Aorta (tissue), 5 donors: ENCODE measurements around the gene GFRA1. TPM values are rescaled to one million over a fixed set of nuclear protein-coding genes. Genes with fewer than 3 reads are reported as not detected.

Source experiments
- ATAC-seq: fragments of 200-7000 bp; cut with Tn5 transposase; one replicate; pipeline ENCODE4 v1.9.1; 2022; ENCODE audit warnings: moderate library complexity; ENCODE audit not compliant: low FRiP score
- DNase-seq, 2 donors: peaks; one replicate each; pipeline ENCODE4 v3.0.0-alpha.2; 2020
- H3K27ac ChIP-seq, 2 donors: one replicate each; pipeline ENCODE4 v1.5.1; 2013; ENCODE audit warnings: low read length in 2 of 2, mild to moderate bottlenecking in 2 of 2, moderate library complexity in 2 of 2, control low read depth in 1 of 2, inconsistent platforms in 1 of 2, low read depth in 1 of 2
- H3K27me3 ChIP-seq, 2 donors: one replicate each; pipeline ENCODE4 v1.6.1; 2013; ENCODE audit warnings: control low read depth in 1 of 2, low read length in 1 of 2, mild to moderate bottlenecking in 1 of 2, moderate library complexity in 1 of 2; ENCODE audit not compliant: insufficient read depth in 2 of 2, control insufficient read depth in 1 of 2
- H3K36me3 ChIP-seq, 2 donors: one replicate each; pipeline ENCODE4 v1.6.1; 2013; ENCODE audit warnings: control low read depth in 1 of 2, low read length in 1 of 2, mild to moderate bottlenecking in 1 of 2; ENCODE audit not compliant: insufficient read depth in 2 of 2, control insufficient read depth in 1 of 2
- H3K4me1 ChIP-seq, 2 donors: one replicate each; pipeline ENCODE4 v1.6.1; 2013; ENCODE audit warnings: low read length in 2 of 2, control low read depth in 1 of 2, mild to moderate bottlenecking in 1 of 2, moderate library complexity in 1 of 2; ENCODE audit not compliant: insufficient read depth in 2 of 2, control insufficient read depth in 1 of 2
- H3K4me3 ChIP-seq, 2 donors: one replicate each; pipeline ENCODE4 v1.5.1; 2013; ENCODE audit warnings: low read length in 2 of 2, control low read depth in 1 of 2, mild to moderate bottlenecking in 1 of 2
- H3K9me3 ChIP-seq: one replicate; pipeline ENCODE4 v1.6.1; 2013; ENCODE audit warnings: mild to moderate bottlenecking, low read length; ENCODE audit not compliant: control insufficient read depth
- WGBS, 2 donors: extraction: QIAGEN DNeasy Blood & Tissue Kit; methylation state at CpG; one replicate each; pipeline ENCODE4 v1.1.7; 2013; 5-methylcytosine and 5-hydroxymethylcytosine counted together
- intact Hi-C, 2 donors: fragments of 100-400 bp; cut with DNase I; formaldehyde crosslinking; loops; one replicate each; pipeline versions ENCODE4 v1.14.2 to v1.15.0; 2022
- polyA plus RNA-seq, 2 donors: library from polyadenylated mRNA; stranded (reverse); fragments of 200-250 nt; gene quantifications; one replicate each; pipeline ENCODE4 v1.2.3, GENCODE V29; 2013
- total RNA-seq, 2 donors: library from RNA; stranded (reverse); fragmentation: NEBNext Ultra II Directional; extraction: Animal tissue kit (Norgen Biotek cat#: 25700); gene quantifications; one replicate each; pipeline ENCODE4 v1.2.1, GENCODE V29; 2021
- donor health status: healthy with polysubstance abuse.
- donor health status: Bipolar disorder and iron deficiency.
- donor health status: DM: no; HTN: no; CAD: no.
- donor health status: DM: no; HTN: no; CAD: no.
- donor health status: DM: yes; HTN: yes; CAD: no.

Gene GFRA1
- total and polyA plus RNA-seq, 4 donors, result under 0.01 to 27.1 (median 5.2) TPM

DNA sequence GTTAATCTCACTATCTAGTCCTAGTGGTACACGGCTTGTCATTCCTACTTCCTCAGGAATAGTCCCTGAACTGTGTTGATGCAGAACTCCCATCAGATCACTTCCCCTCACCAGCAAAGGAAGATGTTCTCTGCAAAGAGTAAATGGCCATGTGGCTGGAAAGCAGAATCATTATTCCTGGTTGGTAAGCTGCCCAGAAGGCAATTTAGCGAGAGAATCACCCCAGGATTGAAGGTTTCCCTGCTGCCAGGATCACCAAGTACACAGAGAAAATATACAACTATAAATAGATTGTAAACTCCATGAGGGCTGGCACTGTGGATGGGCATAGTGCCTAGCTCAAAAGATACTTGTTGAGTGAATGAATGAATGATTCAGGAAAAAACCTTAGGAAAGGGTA is 115.0 kb downstream of the GFRA1 start:
- no peak for DNase-seq
- ATAC-seq, result no peak
- WGBS, 2 donors, result 93 to 98% methylated on average over 2 of the region's 2 CpGs
- intact Hi-C loops, result no loop called here
- Histone ChIP-seq H3K27me3 (peaks cover 0 to 2% of the 10 kb centered on the region in 2 donors), H3K9me3 (no peaks in the 10 kb centered on the region), H3K36me3 (no peaks in the 10 kb centered on the region), H3K27ac (no peak overlapping the region), H3K4me1 (no peaks in the 10 kb centered on the region), H3K4me3 (no peak overlapping the region)

GRCh38 chr10:116157485-116157884 is 115.5 kb downstream of the GFRA1 start:
- intact Hi-C loops, result no loop called here
- Histone ChIP-seq H3K9me3 (no peaks in the 10 kb centered on the region), H3K27ac (no peak overlapping the region), H3K36me3 (no peaks in the 10 kb centered on the region), H3K27me3 (peaks cover 0 to 2% of the 10 kb centered on the region in 2 donors), H3K4me1 (no peaks in the 10 kb centered on the region), H3K4me3 (no peak overlapping the region)
- ATAC-seq (no peak), DNase-seq (no peak)
- 80 to 89% methylated on average over 1 of the region's 1 CpG for WGBS, 2 donors

- Histone ChIP-seq H3K27ac (no peak overlapping the region), H3K27me3 (peaks cover 0 to 2% of the 10 kb centered on the region in 2 donors), H3K36me3 (no peaks in the 10 kb centered on the region), H3K4me1 (no peaks in the 10 kb centered on the region), H3K9me3 (no peaks in the 10 kb centered on the region), H3K4me3 (no peak overlapping the region)
- WGBS, 2 donors, result 91 to 94% methylated on average over 5 of the region's 5 CpGs
- ATAC-seq (no peak), DNase-seq (no peak)
- intact Hi-C loops, result no loop called here
Observed at GRCh38 chr10:116156819-116157218, 116.2 kb downstream of the GFRA1 start.

DNA sequence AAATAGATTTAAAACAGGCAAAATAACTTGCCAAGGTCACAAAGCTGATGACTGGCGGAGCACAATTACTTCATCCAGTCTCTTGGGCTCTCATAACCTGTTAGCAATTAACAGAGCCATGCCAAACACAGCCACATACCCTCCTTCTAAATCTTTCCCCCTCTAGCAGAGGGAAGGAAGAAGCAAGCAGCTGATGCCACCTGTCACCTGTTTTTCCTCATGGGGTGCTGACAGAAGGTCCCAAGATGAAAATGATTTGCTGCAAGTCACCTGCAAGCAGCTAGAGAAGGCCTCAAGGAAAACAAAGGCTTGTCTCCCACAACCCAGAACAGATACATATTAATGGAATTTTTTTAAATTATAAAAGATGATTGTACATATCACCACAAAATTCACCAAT is 117.8 kb downstream of the GFRA1 start:
- intact Hi-C loops, result no loop called here
- ATAC-seq, result no peak
- WGBS, 2 donors, result 93 to 97% methylated on average over 1 of the region's 1 CpG

DNA sequence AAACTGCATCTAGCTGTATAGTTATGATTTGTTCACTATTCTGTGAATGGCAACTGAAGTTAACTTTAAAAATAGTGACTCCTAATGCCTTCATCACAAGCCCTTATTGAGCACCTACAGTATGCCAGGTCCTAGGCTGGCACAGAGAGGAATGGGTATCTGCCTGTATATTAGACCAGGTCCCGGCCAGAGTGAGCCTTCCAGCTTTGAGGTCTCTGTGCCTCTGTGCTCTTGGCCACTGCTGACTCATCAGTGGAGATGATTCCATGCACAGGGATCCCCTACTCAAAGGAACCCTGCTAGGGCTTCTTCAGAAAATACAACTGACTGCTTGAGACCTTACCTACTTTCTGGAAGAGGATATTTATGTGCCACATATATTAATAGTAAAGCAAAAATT is 118.4 kb downstream of the GFRA1 start:
- WGBS, 2 donors, result 91 to 93% methylated on average over 1 of the region's 1 CpG
- Histone ChIP-seq H3K36me3 (no peaks in the 10 kb centered on the region), H3K27me3 (peaks cover 0 to 2% of the 10 kb centered on the region in 2 donors), H3K9me3 (no peaks in the 10 kb centered on the region), H3K4me3 (no peak overlapping the region), H3K27ac (no peak overlapping the region), H3K4me1 (no peaks in the 10 kb centered on the region)
- no peak for ATAC-seq
- intact Hi-C loops, result no loop called here
- no peak for DNase-seq

More for the DNA sequence above, 117.8 kb downstream of the GFRA1 start:
- H3K4me1 ChIP-seq, result no peaks in the 10 kb centered on the region
- DNase-seq, result no peak
- H3K4me3 ChIP-seq, result no peak overlapping the region
- H3K27ac ChIP-seq, result no peak overlapping the region
- H3K9me3 ChIP-seq, result no peaks in the 10 kb centered on the region
- H3K36me3 ChIP-seq, result no peaks in the 10 kb centered on the region
- H3K27me3 ChIP-seq, result peaks cover 0 to 2% of the 10 kb centered on the region in 2 donors

DNA sequence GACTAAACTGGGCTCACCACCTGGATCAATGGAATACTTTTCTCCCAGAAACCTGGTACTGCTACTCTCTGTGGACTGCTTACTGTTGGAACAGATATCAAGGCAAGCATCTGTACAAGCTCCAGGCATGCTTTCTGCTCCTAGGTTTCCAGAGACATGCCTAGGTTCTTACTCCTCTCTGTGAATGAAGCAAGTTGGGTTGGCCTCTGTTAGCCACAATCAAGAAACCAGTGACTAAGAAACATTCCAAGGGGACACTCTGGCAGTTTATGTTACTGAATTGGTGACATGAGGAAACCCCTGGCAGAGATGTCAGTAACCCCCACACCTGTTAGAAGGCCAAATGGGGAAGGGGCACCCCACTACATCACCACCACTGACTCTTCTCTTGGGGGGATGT is 121.9 kb downstream of the GFRA1 start:
- no peaks in the 10 kb centered on the region for H3K4me1 ChIP-seq
- H3K27me3 ChIP-seq, result peaks cover 0 to 2% of the 10 kb centered on the region in 2 donors
- DNase-seq (no peak), ATAC-seq (no peak)
- no peaks in the 10 kb centered on the region for H3K36me3 ChIP-seq
- H3K9me3 ChIP-seq, result no peaks in the 10 kb centered on the region
- no peak overlapping the region for H3K4me3 ChIP-seq
- intact Hi-C loops, result no loop called here
- H3K27ac ChIP-seq, result no peak overlapping the region

- ATAC-seq, result no peak
- intact Hi-C loops, result no loop called here
Observed at GRCh38 chr10:116150606-116151005, 122.4 kb downstream of the GFRA1 start.

DNA sequence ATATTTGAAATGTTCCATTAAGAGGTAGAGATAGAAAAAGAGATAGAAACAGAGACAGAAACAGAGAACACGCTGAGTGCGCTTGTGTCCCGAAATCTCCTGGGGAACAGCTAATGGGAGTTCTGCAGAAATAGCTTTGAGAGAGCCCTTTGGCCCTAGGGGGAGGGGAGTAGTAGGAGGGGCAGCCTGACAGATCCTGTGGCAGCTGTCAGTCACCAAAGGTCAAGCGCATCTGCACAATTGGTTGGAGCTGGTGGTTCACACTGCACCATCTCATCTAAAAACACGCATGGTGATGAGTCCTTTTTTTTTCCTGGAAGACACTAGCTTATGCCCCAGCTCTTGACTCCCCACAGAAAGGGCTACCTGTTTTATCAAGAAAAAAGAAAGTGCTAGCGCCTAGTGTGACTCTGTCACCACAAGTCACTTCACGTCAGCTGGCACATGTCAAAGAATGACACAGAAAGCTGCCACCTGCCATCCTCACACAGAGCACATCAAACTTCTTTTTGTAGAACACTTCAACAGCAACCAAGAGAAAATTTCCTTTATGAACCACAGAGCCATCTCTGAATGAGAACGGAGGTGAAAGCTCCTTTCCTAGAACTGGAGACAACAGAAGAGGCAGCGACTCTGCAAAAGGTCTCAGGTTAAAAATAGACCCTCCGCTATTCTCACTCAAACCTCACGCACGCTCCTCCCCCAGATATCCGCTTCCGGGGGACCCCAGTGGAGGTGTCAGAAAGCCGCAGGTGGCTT is 125.7 kb downstream of the GFRA1 start:
- H3K36me3 ChIP-seq, result no peaks in the 10 kb centered on the region
- WGBS, 2 donors, result 89 to 90% methylated on average over 15 of the region's 15 CpGs
- no peak for ATAC-seq
- H3K27me3 ChIP-seq, result no peaks in the 10 kb centered on the region
- no peak overlapping the region for H3K27ac ChIP-seq
- DNase-seq, result no peak
- H3K4me3 ChIP-seq, result no peak overlapping the region
- H3K9me3 ChIP-seq, result no peaks in the 10 kb centered on the region
- H3K4me1 ChIP-seq, result no peaks in the 10 kb centered on the region
- intact Hi-C loops, result no loop called here

More at GRCh38 chr10:116150606-116151005, 122.4 kb downstream of the GFRA1 start:
- no peaks in the 10 kb centered on the region for H3K9me3 ChIP-seq
- H3K4me3 ChIP-seq, result no peak overlapping the region
- DNase-seq, result no peak
- 6 to 7% methylated on average over 6 of the region's 6 CpGs for WGBS, 2 donors
- H3K36me3 ChIP-seq, result no peaks in the 10 kb centered on the region
- no peak overlapping the region for H3K27ac ChIP-seq
- no peaks in the 10 kb centered on the region for H3K4me1 ChIP-seq
- peaks cover 0 to 2% of the 10 kb centered on the region in 2 donors for H3K27me3 ChIP-seq

DNA sequence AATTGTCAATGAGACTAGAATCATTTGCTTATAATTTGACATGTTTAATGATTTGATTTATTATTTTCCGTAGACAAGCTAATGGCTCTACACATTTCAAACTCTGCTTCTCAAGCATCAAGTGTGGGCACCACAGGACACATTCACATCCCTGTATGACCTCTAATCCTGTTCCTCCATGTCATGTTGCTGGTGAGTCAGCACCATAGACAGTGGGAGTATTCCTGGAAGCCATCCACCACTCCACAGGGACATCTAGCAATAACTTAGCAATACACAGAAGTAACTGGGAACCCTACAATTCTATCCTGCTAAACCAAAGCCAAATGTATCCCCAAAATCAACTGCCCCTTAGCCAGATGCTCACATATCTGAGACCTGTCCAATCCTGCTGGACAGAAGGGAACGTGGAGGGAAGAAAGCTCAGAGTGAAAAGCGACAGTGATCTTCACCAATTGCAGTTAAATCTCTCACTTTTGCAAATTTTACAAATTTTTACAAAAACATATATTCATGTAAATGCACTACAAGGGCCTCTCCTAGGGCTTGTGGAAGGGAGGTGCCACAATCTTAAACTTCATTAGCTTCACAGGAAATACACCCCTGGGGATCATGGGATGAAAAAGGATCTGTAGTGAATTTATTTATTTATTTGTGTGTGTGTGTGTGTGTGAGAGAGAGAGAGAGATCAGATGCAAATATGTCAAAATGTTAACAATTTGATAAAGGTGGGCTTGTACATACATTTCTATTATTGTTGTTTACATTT is 126.5 kb downstream of the GFRA1 start:
- H3K4me1 ChIP-seq, result no peaks in the 10 kb centered on the region
- no peaks in the 10 kb centered on the region for H3K9me3 ChIP-seq
- intact Hi-C loops, result no loop called here
- no peak overlapping the region for H3K4me3 ChIP-seq
- H3K27me3 ChIP-seq, result no peaks in the 10 kb centered on the region
- ATAC-seq (no peak), DNase-seq (no peak)
- H3K27ac ChIP-seq, result no peak overlapping the region
- no peaks in the 10 kb centered on the region for H3K36me3 ChIP-seq
- 94% methylated on average over 3 of the region's 3 CpGs for WGBS, 2 donors
